Activated CD8-positive, alpha-beta memory T cell treated with anti-CD3 and anti-CD28 coated beads, Interleukin-2, amount 50 U/mL, for 4 hours (primary cell): Measurements from ENCODE around the gene TCF12.
"Not testable (repeated sequence)": the region's sequence is repeated elsewhere in the genome, so short reads cannot be mapped to it uniquely, and the experiment has no call there.

Experiments
- DNase-seq: peaks from one replicate; pipeline ENCODE4 v3.0.0-alpha.2; 2020

The TCF12 gene

GRCh38 chr15:56948000-56948763, 29.7 kb downstream of the TCF12 start:
- no peak for DNase-seq

GRCh38 chr15:56948764-56949101, 30.3 kb downstream of the TCF12 start:
- no peak for DNase-seq

GRCh38 chr15:56950979-56951378, 32.5 kb downstream of the TCF12 start:
- DNase-seq: no peak

- DNase-seq: no peak
Observed at GRCh38 chr15:56953790-56954189, 35.3 kb downstream of the TCF12 start.

- not testable (repeated sequence) for DNase-seq
Observed at GRCh38 chr15:56955011-56955410, 36.6 kb downstream of the TCF12 start.

GRCh38 chr15:56956538-56956937, 38.1 kb downstream of the TCF12 start:
- DNase-seq: no peak

GRCh38 chr15:56957812-56958406, 39.5 kb downstream of the TCF12 start:
- DNase-seq: no peak

- no peak for DNase-seq
Observed at GRCh38 chr15:56959318-56959648, 40.8 kb downstream of the TCF12 start.

- no peak for DNase-seq
Observed at GRCh38 chr15:56960116-56960515, 41.7 kb downstream of the TCF12 start.

GRCh38 chr15:56963126-56963525, 44.7 kb downstream of the TCF12 start:
- DNase-seq: no peak

- DNase-seq: no peak
Observed at GRCh38 chr15:56963710-56964109, 45.3 kb downstream of the TCF12 start.

GRCh38 chr15:56964182-56964581, 45.7 kb downstream of the TCF12 start:
- no peak for DNase-seq

- DNase-seq: no peak
Observed at GRCh38 chr15:56965231-56966013, 47.0 kb downstream of the TCF12 start.

- DNase-seq: no peak
Observed at GRCh38 chr15:56967336-56967735, 48.9 kb downstream of the TCF12 start.

GRCh38 chr15:56968256-56968655, 49.8 kb downstream of the TCF12 start:
- no peak for DNase-seq

GRCh38 chr15:56968821-56969220, 50.4 kb downstream of the TCF12 start:
- DNase-seq: no peak

GRCh38 chr15:56969265-56969895, 50.9 kb downstream of the TCF12 start:
- no peak for DNase-seq

GRCh38 chr15:56971571-56971970, 53.1 kb downstream of the TCF12 start:
- no peak for DNase-seq

GRCh38 chr15:56972016-56972415, 53.6 kb downstream of the TCF12 start:
- DNase-seq: no peak

GRCh38 chr15:56972426-56972825, 54.0 kb downstream of the TCF12 start:
- DNase-seq: no peak

GRCh38 chr15:56973463-56973862, 55.0 kb downstream of the TCF12 start:
- no peak for DNase-seq

- DNase-seq: no peak
Observed at GRCh38 chr15:56977232-56977631, 58.8 kb downstream of the TCF12 start.

- DNase-seq: no peak
Observed at GRCh38 chr15:56978898-56979662, 60.6 kb downstream of the TCF12 start.
